Mucosa of descending colon (tissue), 3 donors: ENCODE measurements around the gene CACNA2D3. TPM values are rescaled to one million over a fixed set of nuclear protein-coding genes. Genes with fewer than 3 reads are reported as not detected.

Experiments
- ATAC-seq: fragments of 200-7000 bp; cut with Tn5 transposase; one replicate; pipeline ENCODE4 v1.9.1; 2020; ENCODE audit warnings: mild to moderate bottlenecking, moderate library complexity
- DNase-seq, 3 donors: peaks; one replicate each; pipeline ENCODE4 v3.0.0-alpha.2; 2020
- H3K36me3 ChIP-seq: fragments of 200-600 bp; one replicate; pipeline ENCODE4 v1.8.0; 2021; ENCODE audit warnings: low read depth, mild to moderate bottlenecking
- H3K4me1 ChIP-seq: fragments of 200-600 bp; one replicate; pipeline ENCODE4 v1.8.0; 2021; ENCODE audit warnings: low read depth, mild to moderate bottlenecking
- H3K4me3 ChIP-seq: fragments of 200-600 bp; one replicate; pipeline ENCODE4 v1.8.0; 2021; ENCODE audit warnings: mild to moderate bottlenecking
- H3K9me3 ChIP-seq: fragments of 200-600 bp; one replicate; pipeline ENCODE4 v1.8.0; 2021; ENCODE audit warnings: mild to moderate bottlenecking
- CTCF ChIP-seq: fragments of 200-600 bp; IDR thresholded peaks from one replicate; pipeline ENCODE4 v1.8.0; 2022; ENCODE audit warnings: antibody characterized with exemption, mild to moderate bottlenecking
- intact Hi-C, 2 donors: fragments of 100-400 bp; cut with DNase I in 1 of 2; cut with micrococcal nuclease in 1 of 2; formaldehyde crosslinking; loops; one replicate each; pipeline versions ENCODE4 v1.11.0 to v1.11.1; 2022; cut with DNase I, micrococcal nuclease
- total RNA-seq, 3 donors: library from RNA; stranded (reverse); fragmentation: NEBNext Ultra II Directional in 2 of 3; extraction: Animal tissue kit (Norgen Biotek cat#: 25700) in 2 of 3; gene quantifications; one replicate each; pipeline versions ENCODE4 v1.2.1 to v1.2.4, GENCODE V29; 2021 to 2023
- donor health status: DM: no; HTN: no; CAD: no; lungs with moderate emphysema.
- donor health status: DM: no; HTN: no; CAD: no.
- donor health status: DM: no; HTN: yes; CAD: no.

The CACNA2D3 gene
- total RNA-seq, 3 donors from 2014 or later, result 0.34 to 3.5 (median 0.55) TPM

GRCh38 chr3:54801977-54802376 lies 679.6 kb downstream of the CACNA2D3 start:
- TF ChIP-seq CTCF, result no peak
- Histone ChIP-seq H3K4me1 (no peaks in the 10 kb centered on the region), H3K4me3 (no peak overlapping the region), H3K9me3 (no peaks in the 10 kb centered on the region), H3K36me3 (no peaks in the 10 kb centered on the region)
- intact Hi-C loops, result no loop called here
- DNase-seq (no peak), ATAC-seq (no peak)

GRCh38 chr3:54810401-54810800 lies 688.0 kb downstream of the CACNA2D3 start:
- Histone ChIP-seq H3K4me1 (no peaks in the 10 kb centered on the region), H3K36me3 (no peaks in the 10 kb centered on the region), H3K4me3 (no peak overlapping the region), H3K9me3 (no peaks in the 10 kb centered on the region)
- ATAC-seq (no peak), DNase-seq (no peak)
- no peak for TF ChIP-seq CTCF
- intact Hi-C loops, result no loop called here

GRCh38 chr3:54814224-54814623 lies 691.9 kb downstream of the CACNA2D3 start:
- intact Hi-C loops, result no loop called here
- no peak for ATAC-seq
- no peaks in the 10 kb centered on the region for H3K4me1 ChIP-seq

GRCh38 chr3:54817628-54818027 lies 695.3 kb downstream of the CACNA2D3 start:
- no peak for DNase-seq
- intact Hi-C loops, result no loop called here
- TF ChIP-seq CTCF, result no peak
- no peaks in the 10 kb centered on the region for H3K4me1 ChIP-seq
- no peak for ATAC-seq
- H3K9me3 ChIP-seq, result no peaks in the 10 kb centered on the region
- H3K4me3 ChIP-seq, result no peak overlapping the region
- no peaks in the 10 kb centered on the region for H3K36me3 ChIP-seq

More at GRCh38 chr3:54814224-54814623, 691.9 kb downstream of the CACNA2D3 start:
- DNase-seq, result no peak
- Histone ChIP-seq H3K4me3 (no peak overlapping the region), H3K36me3 (no peaks in the 10 kb centered on the region), H3K9me3 (no peaks in the 10 kb centered on the region)
- no peak for TF ChIP-seq CTCF

- ATAC-seq (no peak), DNase-seq (no peak)
- no peaks in the 10 kb centered on the region for H3K4me1 ChIP-seq
- intact Hi-C loops, result no loop called here
- H3K36me3 ChIP-seq, result no peaks in the 10 kb centered on the region
- H3K9me3 ChIP-seq, result no peaks in the 10 kb centered on the region
- no peak for TF ChIP-seq CTCF
- H3K4me3 ChIP-seq, result no peak overlapping the region
These were observed 696.1 kb downstream of the CACNA2D3 start for GRCh38 chr3:54818486-54818885.

GRCh38 chr3:54818942-54819341 lies 696.6 kb downstream of the CACNA2D3 start:
- Histone ChIP-seq H3K36me3 (no peaks in the 10 kb centered on the region), H3K4me3 (no peak overlapping the region), H3K4me1 (no peaks in the 10 kb centered on the region), H3K9me3 (no peaks in the 10 kb centered on the region)
- no peak for ATAC-seq
- DNase-seq, result no peak
- intact Hi-C loops, result no loop called here
- no peak for TF ChIP-seq CTCF
